ENCODE results near the gene ANKRD12. TPM values are rescaled to one million over a fixed set of nuclear protein-coding genes. Genes with fewer than 3 reads are reported as not detected.

The ANKRD12 gene
- total and polyA plus RNA-seq, 4 donors = 2.7 to 59.7 (median 17.3) TPM

GRCh38 chr18:9321017-9321452 lies 184.5 kb downstream of the ANKRD12 start (continued):
- TF ChIP-seq FOXA1 (IDR thresholded peaks at IDR 0.05) = no peak
- TF ChIP-seq ZBTB33 (IDR thresholded peaks at IDR 0.05) = no peak
- no peak for TF ChIP-seq RXRA (IDR thresholded peaks at IDR 0.05)
- no peak for TF ChIP-seq RAD21 (IDR thresholded peaks at IDR 0.05)
- no peak for TF ChIP-seq FOXA2 (IDR thresholded peaks at IDR 0.05)
- no peak for TF ChIP-seq ATF3 (IDR thresholded peaks at IDR 0.05)
- TF ChIP-seq HNF4G (IDR thresholded peaks at IDR 0.05) = no peak

GRCh38 chr18:9321736-9322135 lies 185.2 kb downstream of the ANKRD12 start:
- H3K9ac ChIP-seq (ENCODE audit: low read depth in 1 of 2, low read length in 2 of 2) = no peak overlapping the region

GRCh38 chr18:9322744-9323143 lies 186.2 kb downstream of the ANKRD12 start:
- no peaks in the 10 kb centered on the region for H3K36me3 ChIP-seq (ENCODE audit: control insufficient read depth in 4 of 4, insufficient read depth in 3 of 4, low read depth in 1 of 4, low read length in 3 of 4)
- H3K4me3 ChIP-seq (ENCODE audit: low read depth in 1 of 3, low read length in 3 of 3) = no peak overlapping the region
- H3K9ac ChIP-seq (ENCODE audit: low read depth in 1 of 2, low read length in 2 of 2) = no peak overlapping the region
- no peak for DNase-seq (ENCODE audit: low spot score)
- H3K9me3 ChIP-seq (ENCODE audit: control insufficient read depth in 4 of 4, low read length in 3 of 4) = no peaks in the 10 kb centered on the region
- WGBS = 89% methylated on average over 2 of the region's 2 CpGs
- H3K27ac ChIP-seq (ENCODE audit: low read depth in 1 of 2, low read length in 2 of 2) = no peak overlapping the region
- H3K4me1 ChIP-seq (ENCODE audit: control insufficient read depth in 4 of 4, insufficient read depth in 4 of 4, low read length in 3 of 4) = no peaks in the 10 kb centered on the region
- H3K27me3 ChIP-seq (ENCODE audit: control insufficient read depth in 4 of 4, insufficient read depth in 4 of 4, low read length in 3 of 4) = no peaks in the 10 kb centered on the region
- TF ChIP-seq NR2F2 (IDR thresholded peaks at IDR 0.05) (no peak), FOXA2 (IDR thresholded peaks at IDR 0.05) (no peak), MAX (IDR thresholded peaks at IDR 0.05) (no peak), EGR1 (IDR thresholded peaks at IDR 0.05; ENCODE audit: low read depth in 2 of 2) (no peak), ATF3 (IDR thresholded peaks at IDR 0.05) (no peak), GABPA (IDR thresholded peaks at IDR 0.05 in 1 of 2, conservative IDR thresholded peaks at IDR 0.05 in 1 of 2) (no peak), TAF1 (conservative IDR thresholded peaks at IDR 0.05) (no peak), SP1 (IDR thresholded peaks at IDR 0.05) (no peak), JUND (IDR thresholded peaks at IDR 0.05) (no peak), YY1 (IDR thresholded peaks at IDR 0.05) (no peak), RXRA (IDR thresholded peaks at IDR 0.05) (no peak), HNF4A (conservative IDR thresholded peaks at IDR 0.05) (no peak), REST (IDR thresholded peaks at IDR 0.05) (no peak)

More at GRCh38 chr18:9321736-9322135, 185.2 kb downstream of the ANKRD12 start:
- no peaks in the 10 kb centered on the region for H3K36me3 ChIP-seq (ENCODE audit: control insufficient read depth in 4 of 4, insufficient read depth in 3 of 4, low read depth in 1 of 4, low read length in 3 of 4)
- TF ChIP-seq EGR1 (IDR thresholded peaks at IDR 0.05; ENCODE audit: low read depth in 2 of 2) (no peak), REST (IDR thresholded peaks at IDR 0.05) (no peak)
- no peaks in the 10 kb centered on the region for H3K9me3 ChIP-seq (ENCODE audit: control insufficient read depth in 4 of 4, low read length in 3 of 4)
- H3K27ac ChIP-seq (ENCODE audit: low read depth in 1 of 2, low read length in 2 of 2) = no peak overlapping the region
- no peak for DNase-seq (ENCODE audit: low spot score)
- no peaks in the 10 kb centered on the region for H3K4me1 ChIP-seq (ENCODE audit: control insufficient read depth in 4 of 4, insufficient read depth in 4 of 4, low read length in 3 of 4)
- no peak overlapping the region for H3K4me3 ChIP-seq (ENCODE audit: low read depth in 1 of 3, low read length in 3 of 3)
- no peaks in the 10 kb centered on the region for H3K27me3 ChIP-seq (ENCODE audit: control insufficient read depth in 4 of 4, insufficient read depth in 4 of 4, low read length in 3 of 4)
- 79% methylated on average over 4 of the region's 4 CpGs for WGBS

Data from liver (tissue), 9 donors.